ENCODE measurements around the gene CDK3. TPM values are rescaled to one million over a fixed set of nuclear protein-coding genes. Genes with fewer than 3 reads are reported as not detected.
A peak's percentile ranks its signal among the peaks of the same experiment; 100 is the strongest.

Gene CDK3
- total RNA-seq, 1 experiment from 2014 or later, result 7.1 TPM

DNA sequence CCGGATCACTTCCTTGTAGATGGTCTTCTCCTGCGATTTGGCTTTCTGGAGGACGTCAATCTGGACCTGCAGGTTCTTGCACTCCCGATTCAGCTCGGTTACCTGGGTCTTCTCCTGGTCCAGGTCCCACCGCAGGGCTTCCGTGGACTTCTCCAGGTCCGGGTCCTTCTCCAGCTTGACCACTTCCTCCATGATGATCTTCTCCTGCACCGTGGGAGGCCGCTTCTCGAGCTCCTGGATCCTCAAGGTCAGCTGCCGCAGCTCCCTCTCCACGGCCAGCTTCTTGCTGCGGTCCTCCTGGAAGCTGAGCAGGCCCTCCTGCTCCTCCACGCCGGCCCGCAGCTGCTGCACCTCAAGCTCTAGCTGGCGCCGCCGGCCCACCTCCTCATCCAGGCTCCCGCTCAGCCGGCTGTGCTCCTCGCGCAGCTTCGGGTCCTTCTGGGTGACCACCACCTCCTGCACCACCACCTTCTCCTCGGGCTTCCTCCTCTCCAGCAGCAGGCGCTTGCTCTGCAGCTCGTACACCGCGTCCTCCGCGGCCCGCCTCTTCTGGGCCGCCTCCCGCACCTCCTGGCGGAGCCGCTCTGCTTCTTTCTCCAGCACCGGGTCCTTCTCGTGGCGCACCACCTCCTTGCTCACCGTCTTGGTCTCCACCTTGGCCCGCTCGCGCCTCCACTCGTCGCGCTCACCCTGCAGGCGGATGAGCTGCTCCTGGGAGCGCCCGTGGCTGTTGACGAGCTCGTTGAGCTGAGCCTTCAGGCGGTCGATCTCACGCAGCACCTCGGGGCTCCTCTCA, 8.2 kb downstream of the CDK3 start:
- no peak overlapping the region for H3K4me2 ChIP-seq (ENCODE audit: low read length)
- no peaks in the 10 kb centered on the region for H3K9me2 ChIP-seq (ENCODE audit: insufficient read depth)
- ChIA-PET CTCF (interaction anchor here (0.5 to 7.1 kb wide), 4 partner anchors 9 to 1268 kb away, joined by 3 to 68 read pairs (median 8); partner anchors contain the start of genes CDK3 and MRPL38), RAD21 (ENCODE audit: low non-redundant PET in 1 of 2, low total read pairs in 2 of 2, uncharacterized antibody in 2 of 2, unreplicated experiment in 2 of 2) (no interaction called here), POLR2A (no interaction called here)
- H3K4me3 ChIP-seq (replicated peaks in 1 of 2; ENCODE audit: low read depth in 1 of 2, low read length in 2 of 2), result no peak overlapping the region
- intact Hi-C loops (cut with micrococcal nuclease), result no loop called here
- no peaks in the 10 kb centered on the region for H3K79me2 ChIP-seq (ENCODE audit: insufficient read depth, low read length)
- DNase-seq (ENCODE audit: low read depth, low spot score), result no peak
- H3K9me3 ChIP-seq (ENCODE audit: control insufficient read depth in 1 of 2, insufficient read depth in 1 of 2, low read depth in 1 of 2, low read length in 2 of 2), result no peaks in the 10 kb centered on the region
- H3K36me3 ChIP-seq (ENCODE audit: control insufficient read depth in 1 of 2, insufficient read depth in 2 of 2, low read length in 2 of 2), result peaks cover 23 to 31% of the 10 kb centered on the region in 2 experiments; a peak in 2 of 4 replicates
- no peak overlapping the region for H2AFZ ChIP-seq (ENCODE audit: low read depth, low read length, poor library complexity, severe bottlenecking)
- no peak overlapping the region for H3K9ac ChIP-seq (ENCODE audit: low read length)
- ATAC-seq, result no peak
- H4K20me1 ChIP-seq (ENCODE audit: insufficient read depth), result no peaks in the 10 kb centered on the region
- H3K27ac ChIP-seq (ENCODE audit: low read depth, low read length), result no peak overlapping the region
- peaks cover 0 to 13% of the 10 kb centered on the region in 2 experiments; a peak in 2 of 4 replicates for H3K4me1 ChIP-seq (ENCODE audit: control insufficient read depth in 1 of 2, insufficient read depth in 2 of 2, low read length in 2 of 2)
- H3K27me3 ChIP-seq (ENCODE audit: insufficient read depth, low read length), result no peaks in the 10 kb centered on the region
- no TSS peak for BruUV-seq (replicated peaks)
- TF ChIP-seq SRF (IDR thresholded peaks at IDR 0.05; ENCODE audit: low read depth), result no peak
- TF ChIP-seq, protein P1, sequence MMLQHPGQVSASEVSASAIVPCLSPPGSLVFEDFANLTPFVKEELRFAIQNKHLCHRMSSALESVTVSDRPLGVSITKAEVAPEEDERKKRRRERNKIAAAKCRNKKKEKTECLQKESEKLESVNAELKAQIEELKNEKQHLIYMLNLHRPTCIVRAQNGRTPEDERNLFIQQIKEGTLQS (IDR thresholded peaks at IDR 0.05), result no peak

DNA sequence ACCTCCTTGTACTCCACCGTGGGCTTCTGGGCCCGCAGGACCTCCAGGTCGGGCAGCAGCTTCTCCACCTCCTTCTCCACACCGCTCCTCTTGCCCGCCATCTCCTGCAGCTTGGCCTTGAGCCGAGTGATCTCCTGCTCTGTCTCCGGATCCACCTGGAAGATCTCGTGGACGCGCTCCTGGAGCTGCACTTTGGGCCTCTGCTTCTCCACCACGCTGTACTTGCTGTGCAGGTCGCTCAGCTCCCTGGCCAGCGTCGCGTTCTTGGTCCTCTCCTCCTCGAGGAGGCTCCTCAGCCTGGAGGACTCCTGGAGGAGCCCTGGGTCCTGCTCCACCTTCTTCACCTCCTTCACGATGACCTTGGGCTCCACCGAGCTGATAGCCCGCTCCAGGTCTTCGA, 8.8 kb downstream of the CDK3 start:
- peaks cover 28 to 31% of the 10 kb centered on the region in 2 experiments; a peak in 3 of 4 replicates for H3K36me3 ChIP-seq (ENCODE audit: control insufficient read depth in 1 of 2, insufficient read depth in 2 of 2, low read length in 2 of 2)
- H3K9me2 ChIP-seq (ENCODE audit: insufficient read depth), result no peaks in the 10 kb centered on the region
- no peak for TF ChIP-seq ELF1 (IDR thresholded peaks at IDR 0.05; ENCODE audit: borderline replicate concordance, low read depth)
- TF ChIP-seq POLR2A (IDR thresholded peaks at IDR 0.05; ENCODE audit: borderline replicate concordance, extremely low read depth, insufficient read depth, insufficient read length), result no peak
- TF ChIP-seq RAD21 (IDR thresholded peaks at IDR 0.05; ENCODE audit: low read depth), result no peak
- no peak for TF ChIP-seq SRF (IDR thresholded peaks at IDR 0.05; ENCODE audit: low read depth)
- TF ChIP-seq CEBPB (IDR thresholded peaks at IDR 0.05; ENCODE audit: low read depth), result no peak
- no peak for TF ChIP-seq FOSL1 (IDR thresholded peaks at IDR 0.05; ENCODE audit: low read depth)
- no peak for TF ChIP-seq YY1 (IDR thresholded peaks at IDR 0.05; ENCODE audit: extremely low read depth, insufficient replicate concordance, low read depth, low read length)
- TF ChIP-seq EZH2 (IDR thresholded peaks at IDR 0.05), result no peak
- TF ChIP-seq EZH2phosphoT487 (IDR thresholded peaks at IDR 0.05; ENCODE audit: borderline replicate concordance), result no peak
- no peak for TF ChIP-seq ZNF274 (IDR thresholded peaks at IDR 0.05; ENCODE audit: low read depth, low read length)
- TF ChIP-seq ZFX (IDR thresholded peaks at IDR 0.05), result no peak
- TF ChIP-seq, protein P2, sequence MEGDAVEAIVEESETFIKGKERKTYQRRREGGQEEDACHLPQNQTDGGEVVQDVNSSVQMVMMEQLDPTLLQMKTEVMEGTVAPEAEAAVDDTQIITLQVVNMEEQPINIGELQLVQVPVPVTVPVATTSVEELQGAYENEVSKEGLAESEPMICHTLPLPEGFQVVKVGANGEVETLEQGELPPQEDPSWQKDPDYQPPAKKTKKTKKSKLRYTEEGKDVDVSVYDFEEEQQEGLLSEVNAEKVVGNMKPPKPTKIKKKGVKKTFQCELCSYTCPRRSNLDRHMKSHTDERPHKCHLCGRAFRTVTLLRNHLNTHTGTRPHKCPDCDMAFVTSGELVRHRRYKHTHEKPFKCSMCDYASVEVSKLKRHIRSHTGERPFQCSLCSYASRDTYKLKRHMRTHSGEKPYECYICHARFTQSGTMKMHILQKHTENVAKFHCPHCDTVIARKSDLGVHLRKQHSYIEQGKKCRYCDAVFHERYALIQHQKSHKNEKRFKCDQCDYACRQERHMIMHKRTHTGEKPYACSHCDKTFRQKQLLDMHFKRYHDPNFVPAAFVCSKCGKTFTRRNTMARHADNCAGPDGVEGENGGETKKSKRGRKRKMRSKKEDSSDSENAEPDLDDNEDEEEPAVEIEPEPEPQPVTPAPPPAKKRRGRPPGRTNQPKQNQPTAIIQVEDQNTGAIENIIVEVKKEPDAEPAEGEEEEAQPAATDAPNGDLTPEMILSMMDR (IDR thresholded peaks at IDR 0.05 in 2 of 3, conservative IDR thresholded peaks at IDR 0.05 in 1 of 3; ENCODE audit: borderline replicate concordance in 1 of 3, insufficient read depth in 1 of 3, low read depth in 2 of 3, low read length in 2 of 3), result no peak
- no peak overlapping the region for H2AFZ ChIP-seq (ENCODE audit: low read depth, low read length, poor library complexity, severe bottlenecking)
- no peaks in the 10 kb centered on the region for H3K27me3 ChIP-seq (ENCODE audit: insufficient read depth, low read length)
- RAD21 ChIA-PET (ENCODE audit: low non-redundant PET in 1 of 2, low total read pairs in 2 of 2, uncharacterized antibody in 2 of 2, unreplicated experiment in 2 of 2), result no interaction called here
- POLR2A ChIA-PET, result interaction anchor here (1.1 kb wide), 1 partner anchor 20 kb away, joined by 3 read pairs; no protein-coding TSS in a partner anchor
- H3K4me1 ChIP-seq (ENCODE audit: control insufficient read depth in 1 of 2, insufficient read depth in 2 of 2, low read length in 2 of 2), result peaks cover 0 to 14% of the 10 kb centered on the region in 2 experiments; a peak in 2 of 4 replicates
- no peak overlapping the region for H3K4me3 ChIP-seq (replicated peaks in 1 of 2; ENCODE audit: low read depth in 1 of 2, low read length in 2 of 2)
- H4K20me1 ChIP-seq (ENCODE audit: insufficient read depth), result no peaks in the 10 kb centered on the region
- BruUV-seq (replicated peaks), result TSS peak; percentile 24
- H3K4me2 ChIP-seq (ENCODE audit: low read length), result no peak overlapping the region
- DNase-seq (ENCODE audit: low read depth, low spot score) (no peak), ATAC-seq (no peak)
- CTCF ChIA-PET, result interaction anchor here (1.8 to 7.1 kb wide), 2 partner anchors 9 to 104 kb away, joined by 8 to 68 read pairs; partner anchors contain the start of genes CDK3 and MRPL38
- H3K9me3 ChIP-seq (ENCODE audit: control insufficient read depth in 1 of 2, insufficient read depth in 1 of 2, low read depth in 1 of 2, low read length in 2 of 2), result no peaks in the 10 kb centered on the region
- H3K79me2 ChIP-seq (ENCODE audit: insufficient read depth, low read length), result no peaks in the 10 kb centered on the region
- no peak overlapping the region for H3K9ac ChIP-seq (ENCODE audit: low read length)
- intact Hi-C loops (cut with micrococcal nuclease), result no loop called here
- no peak overlapping the region; the same call in 1 of the 2 replicates for H3K27ac ChIP-seq (ENCODE audit: low read depth, low read length)
